ENCODE results near the gene RASA2.

The RASA2 gene

GRCh38 chr3:141650783-141651182 is 164.0 kb downstream of the RASA2 start:
- DNase-seq = no peak

DNA sequence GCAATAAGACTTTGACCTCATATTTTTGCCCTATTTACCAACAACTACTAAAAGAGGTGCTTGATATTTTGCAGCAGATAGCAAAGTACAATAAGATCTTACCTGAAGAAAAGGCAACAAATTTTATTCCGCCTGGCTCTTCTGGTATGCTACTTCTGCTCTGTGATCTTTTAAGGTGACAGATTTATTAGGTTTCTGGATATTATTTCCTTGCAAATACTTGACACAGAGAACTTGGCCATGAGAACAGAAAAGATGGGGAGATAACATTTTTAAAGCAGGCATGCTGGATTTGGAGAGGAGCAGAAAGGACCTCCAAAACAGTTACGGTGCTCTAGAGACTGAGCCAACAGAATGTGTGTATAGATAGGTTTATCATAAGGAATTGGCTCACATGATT is 164.6 kb downstream of the RASA2 start:
- DNase-seq = no peak

DNA sequence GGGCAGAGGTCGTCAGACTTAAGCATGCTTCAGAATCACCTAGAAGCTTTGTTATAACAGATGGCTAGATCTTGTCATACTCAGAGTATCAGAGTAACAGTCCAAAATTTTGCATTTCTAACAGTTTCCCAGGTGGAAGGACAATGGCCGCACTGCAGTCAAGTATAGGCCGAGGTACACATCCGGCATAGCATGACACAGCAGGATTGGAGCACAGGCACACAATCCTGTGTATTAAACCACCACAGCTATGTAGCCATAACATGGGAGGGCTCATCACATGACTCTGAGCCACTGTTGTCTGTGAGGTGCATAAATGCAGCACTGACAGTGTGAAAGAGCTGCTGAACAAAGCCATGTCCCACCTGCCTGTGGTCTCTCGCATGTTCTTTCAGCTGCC is 165.5 kb downstream of the RASA2 start:
- no peak for DNase-seq

- no peak for DNase-seq
Measured at GRCh38 chr3:141653847-141654246, 167.0 kb downstream of the RASA2 start.

DNA sequence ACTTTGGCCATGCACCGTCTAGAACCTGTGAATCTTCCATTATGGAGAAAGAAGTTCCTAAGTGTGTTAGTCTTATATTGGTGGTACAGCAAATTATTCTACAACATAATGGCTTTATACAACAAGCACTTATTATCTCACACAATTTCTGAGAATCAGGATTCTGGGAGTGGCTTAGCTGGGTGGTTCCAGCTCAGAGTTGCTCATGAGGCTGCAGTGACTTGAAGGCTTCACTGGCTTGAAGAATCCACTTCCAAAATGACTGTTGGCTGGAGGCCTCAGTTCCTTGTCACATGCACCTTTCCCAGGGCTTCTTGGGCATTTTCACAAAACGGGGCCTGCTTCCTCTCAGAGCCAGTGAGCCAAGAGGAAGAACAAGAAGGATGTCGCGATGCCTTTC is 169.0 kb downstream of the RASA2 start:
- no peak for DNase-seq

DNA sequence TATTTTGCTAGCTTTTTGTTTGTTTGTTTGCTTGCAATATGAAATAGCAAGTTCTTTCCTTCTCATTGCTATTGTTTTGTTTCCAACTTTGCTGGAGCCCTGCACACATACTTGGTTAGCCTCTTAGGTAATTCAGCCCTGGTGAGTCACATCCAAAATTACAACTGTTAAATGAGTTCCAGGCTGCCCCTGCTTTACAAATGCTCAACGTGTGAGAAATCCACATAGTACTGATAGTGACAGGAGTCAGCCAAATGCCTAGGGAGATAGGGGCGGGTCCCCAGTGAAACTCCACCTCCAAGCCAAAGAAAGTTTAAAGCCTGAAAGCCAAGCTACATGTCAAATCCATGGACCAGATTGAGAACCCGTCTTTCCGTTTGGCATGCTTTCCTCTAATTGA is 169.9 kb downstream of the RASA2 start:
- no peak for DNase-seq

DNA sequence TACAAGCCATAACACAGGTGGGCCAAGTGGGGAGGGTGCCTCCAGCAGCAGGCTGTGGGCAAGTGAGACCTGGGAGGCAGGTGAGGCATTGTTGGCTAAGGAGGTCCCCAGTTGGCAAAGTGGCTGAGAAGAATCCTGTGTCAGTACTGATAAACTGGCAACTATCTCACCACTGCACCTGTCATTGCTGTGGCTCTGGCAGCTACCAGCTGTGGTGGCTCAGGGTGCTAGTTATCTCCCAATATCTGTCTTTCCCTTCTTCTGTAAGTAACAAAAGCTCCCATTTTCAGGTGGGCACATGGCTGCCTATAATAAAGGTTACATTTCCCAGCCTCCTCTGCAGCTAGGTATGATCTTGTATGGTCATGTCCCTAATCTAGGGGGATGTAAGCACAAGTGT is 170.7 kb downstream of the RASA2 start:
- DNase-seq = no peak

GRCh38 chr3:141659821-141660613 is 173.2 kb downstream of the RASA2 start:
- no peak for DNase-seq

- DNase-seq = no peak
Measured at GRCh38 chr3:141660614-141660947, 173.8 kb downstream of the RASA2 start.

DNA sequence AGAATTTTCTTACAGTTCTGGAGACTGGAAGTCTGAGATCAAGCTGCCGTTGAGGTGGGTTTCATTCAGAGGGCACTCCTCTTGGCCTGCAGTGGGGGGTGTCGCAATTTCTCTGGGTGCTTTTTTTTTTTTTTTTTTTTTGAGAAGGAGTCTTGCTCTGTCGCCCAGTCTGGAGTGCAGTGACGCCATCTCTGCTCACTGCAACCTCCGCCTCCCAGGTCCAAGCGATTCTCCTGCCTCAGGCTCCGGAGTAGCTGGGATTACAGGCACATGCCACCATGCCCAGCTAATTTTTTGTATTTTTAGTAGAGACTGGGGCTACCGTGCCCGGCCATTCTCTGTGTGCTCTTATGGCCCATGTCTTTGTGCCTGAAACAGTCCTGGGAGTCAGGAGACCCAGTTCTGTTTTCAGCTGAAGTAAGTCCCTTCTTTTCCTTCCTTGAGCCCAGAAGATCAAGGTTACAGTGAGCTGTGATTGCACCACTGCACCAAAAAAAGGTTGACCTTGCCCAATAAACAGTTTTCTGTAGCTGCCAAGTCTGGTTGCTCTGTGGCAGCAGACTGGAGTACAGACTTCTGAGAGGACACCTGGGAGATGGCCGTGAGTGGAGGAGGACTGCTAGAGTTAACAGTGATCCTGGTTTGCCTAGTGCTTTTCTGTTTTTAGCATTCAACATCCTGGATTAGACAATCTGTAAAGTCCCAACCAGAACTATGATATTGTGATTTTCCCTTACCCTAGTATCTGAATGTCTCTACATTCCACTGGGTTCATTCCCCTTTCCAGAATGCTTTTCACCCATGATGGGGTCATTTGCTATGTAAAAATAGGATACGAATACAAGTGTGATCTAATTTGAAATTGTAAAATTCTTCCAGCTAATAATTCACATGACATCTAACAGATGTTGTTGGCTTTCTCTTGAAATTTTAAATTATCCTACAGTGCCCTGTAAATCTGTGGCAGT is 174.7 kb downstream of the RASA2 start:
- DNase-seq = no peak

- DNase-seq = no peak
Measured at GRCh38 chr3:141663993-141664392, 177.2 kb downstream of the RASA2 start.

Data from stimulated activated CD4-positive, alpha-beta T cell treated with anti-CD3 and anti-CD28 coated beads, Interleukin-4, amount 100 ng/mL, for 24 hours (primary cell).